GM18508 (cell line): ENCODE results near the gene UGT2B17.

ENCODE experiments used
- ATAC-seq: cut with Tn5 transposase; IDR thresholded peaks from one replicate; pipeline ENCODE4 v1.9.1; 2021; ENCODE audit warnings: moderate number of reproducible peaks; ENCODE audit not compliant: insufficient read depth, unreplicated experiment

UGT2B17 gene

DNA sequence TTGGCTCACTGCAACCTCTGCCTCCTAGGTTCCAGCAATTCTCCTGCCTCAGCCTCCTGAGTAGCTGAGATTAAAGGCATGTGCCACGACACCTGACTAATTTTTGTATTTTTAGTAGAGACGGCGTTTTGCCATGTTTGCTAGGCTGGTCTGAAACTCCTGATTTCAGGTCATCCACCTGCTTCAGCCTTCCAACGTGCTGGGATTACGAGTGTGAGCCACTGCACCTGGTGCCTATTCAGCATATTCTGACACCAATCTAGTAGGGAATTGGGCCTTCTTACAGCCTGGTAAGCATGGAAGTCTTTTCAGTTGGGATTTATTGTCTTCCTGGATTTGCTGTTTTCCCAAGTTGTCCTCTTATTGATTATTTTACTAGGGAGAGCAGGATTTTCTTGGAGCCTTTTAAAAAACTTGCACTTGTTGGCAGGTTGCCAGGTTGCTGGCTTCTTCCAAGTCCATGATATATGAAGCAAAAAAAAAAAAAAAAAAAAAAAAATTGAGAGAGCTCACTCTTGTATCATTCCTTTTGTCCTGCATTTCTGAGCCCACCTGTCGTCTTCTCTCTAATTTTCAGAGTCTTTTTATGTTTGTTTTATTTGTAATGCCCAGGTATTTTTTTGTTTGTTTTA is 85.2 kb downstream of the UGT2B17 start:
- ATAC-seq, result no peak

DNA sequence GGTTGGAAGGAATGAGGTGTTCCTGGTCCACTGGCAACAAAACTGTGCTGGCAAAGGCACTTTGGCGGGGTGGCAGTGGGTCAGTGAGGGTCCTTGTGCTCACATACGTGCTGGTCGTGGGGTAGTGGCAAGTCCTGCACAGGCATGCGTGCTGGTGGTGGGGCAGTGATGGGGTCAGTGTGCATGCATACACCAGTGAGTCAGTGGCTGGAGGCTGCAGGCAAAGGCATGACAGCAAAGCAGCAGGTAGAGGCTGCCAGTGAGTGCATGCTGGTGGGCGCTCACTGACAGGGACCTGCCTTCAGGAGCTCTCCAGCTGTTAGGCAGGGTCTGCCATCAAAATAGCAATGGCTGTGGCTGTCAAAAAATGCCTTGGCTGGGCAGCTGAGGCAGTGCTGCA is 86.8 kb downstream of the UGT2B17 start:
- ATAC-seq, result no peak
